ENCODE data around the gene CST1.

Gene CST1

GRCh38 chr20:23697947-23698346 is 52.8 kb downstream of the CST1 start:
- DNase-seq = no peak
